Measurements from ENCODE around the gene GRM1. TPM values are rescaled to one million over a fixed set of nuclear protein-coding genes. Genes with fewer than 3 reads are reported as not detected.
"Not testable (repeated sequence)": the region's sequence is repeated elsewhere in the genome, so short reads cannot be mapped to it uniquely, and the experiment has no call there.

The GRM1 gene
- polyA plus RNA-seq, 3 donors from 2014 or later = 0.02 TPM; not detected in 2

- Mint-ChIP-seq H3K36me3 (no peaks in the 10 kb centered on the region), H3K27me3 (ENCODE audit: low read depth in 3 of 3) (peaks cover 0 to 1% (median 0%) of the 10 kb centered on the region in 3 donors), H3K4me1 (no peaks in the 10 kb centered on the region), H3K4me3 (no peak overlapping the region), H3K9me3 (peaks cover 0 to 8% (median 2%) of the 10 kb centered on the region in 6 donors), H3K27ac (no peak overlapping the region)
- no peak for DNase-seq
These were observed 196.1 kb downstream of the GRM1 start for GRCh38 chr6:146224988-146225387.

GRCh38 chr6:146240322-146240721 lies 211.5 kb downstream of the GRM1 start:
- no peaks in the 10 kb centered on the region for H3K4me1 Mint-ChIP-seq
- H3K27me3 Mint-ChIP-seq (ENCODE audit: low read depth in 3 of 3) = peaks cover 0 to 2% (median 1%) of the 10 kb centered on the region in 3 donors
- no peak overlapping the region for H3K27ac Mint-ChIP-seq
- no peak for DNase-seq
- H3K9me3 Mint-ChIP-seq = peaks cover 4 to 24% (median 6%) of the 10 kb centered on the region in 6 donors
- no peaks in the 10 kb centered on the region for H3K36me3 Mint-ChIP-seq
- H3K4me3 Mint-ChIP-seq = no peak overlapping the region

- Mint-ChIP-seq H3K9me3 (peaks cover 4 to 20% (median 6%) of the 10 kb centered on the region in 6 donors), H3K27ac (no peak overlapping the region), H3K4me1 (no peaks in the 10 kb centered on the region), H3K27me3 (ENCODE audit: low read depth in 3 of 3) (peaks cover 0 to 2% (median 1%) of the 10 kb centered on the region in 3 donors), H3K4me3 (no peak overlapping the region), H3K36me3 (no peaks in the 10 kb centered on the region)
- no peak for DNase-seq
These were observed 211.9 kb downstream of the GRM1 start for GRCh38 chr6:146240807-146241206.

- H3K36me3 Mint-ChIP-seq; H3K27ac Mint-ChIP-seq; DNase-seq; H3K27me3 Mint-ChIP-seq (ENCODE audit: low read depth in 3 of 3); H3K4me3 Mint-ChIP-seq; H3K4me1 Mint-ChIP-seq: not testable (repeated sequence)
- H3K9me3 Mint-ChIP-seq = peaks cover 2 to 18% (median 9%) of the 10 kb centered on the region in 6 donors
These were observed 214.8 kb downstream of the GRM1 start for GRCh38 chr6:146243646-146244045.

GRCh38 chr6:146244630-146245143 lies 215.8 kb downstream of the GRM1 start:
- no peaks in the 10 kb centered on the region for H3K4me1 Mint-ChIP-seq
- H3K27ac Mint-ChIP-seq = no peak overlapping the region
- DNase-seq = no peak
- peaks cover 2 to 18% (median 9%) of the 10 kb centered on the region in 6 donors for H3K9me3 Mint-ChIP-seq
- no peak overlapping the region for H3K4me3 Mint-ChIP-seq
- no peaks in the 10 kb centered on the region for H3K36me3 Mint-ChIP-seq
- peaks cover 0 to 2% (median 1%) of the 10 kb centered on the region in 3 donors for H3K27me3 Mint-ChIP-seq (ENCODE audit: low read depth in 3 of 3)

- DNase-seq = no peak
- Mint-ChIP-seq H3K4me3 (no peak overlapping the region), H3K36me3 (no peaks in the 10 kb centered on the region), H3K27ac (no peak overlapping the region), H3K9me3 (peaks cover 2 to 18% (median 9%) of the 10 kb centered on the region in 6 donors), H3K27me3 (ENCODE audit: low read depth in 3 of 3) (peaks cover 0 to 1% (median 0%) of the 10 kb centered on the region in 3 donors), H3K4me1 (no peaks in the 10 kb centered on the region)
These were observed 217.2 kb downstream of the GRM1 start for GRCh38 chr6:146246028-146246427.

- Mint-ChIP-seq H3K4me3 (no peak overlapping the region), H3K36me3 (no peaks in the 10 kb centered on the region), H3K4me1 (no peaks in the 10 kb centered on the region), H3K27me3 (ENCODE audit: low read depth in 3 of 3) (no peaks in the 10 kb centered on the region), H3K9me3 (peaks cover 0 to 9% (median 3%) of the 10 kb centered on the region in 6 donors), H3K27ac (no peak overlapping the region)
- DNase-seq = no peak
These were observed 224.8 kb downstream of the GRM1 start for GRCh38 chr6:146253691-146254090.

GRCh38 chr6:146258206-146258605 lies 229.3 kb downstream of the GRM1 start:
- H3K27me3 Mint-ChIP-seq (ENCODE audit: low read depth in 3 of 3) = no peaks in the 10 kb centered on the region
- no peaks in the 10 kb centered on the region for H3K36me3 Mint-ChIP-seq
- H3K4me1 Mint-ChIP-seq = no peaks in the 10 kb centered on the region
- no peak overlapping the region for H3K27ac Mint-ChIP-seq
- no peak for DNase-seq
- H3K9me3 Mint-ChIP-seq = peaks cover 0 to 10% (median 5%) of the 10 kb centered on the region in 6 donors
- no peak overlapping the region for H3K4me3 Mint-ChIP-seq

GRCh38 chr6:146260886-146261285 lies 232.0 kb downstream of the GRM1 start:
- no peaks in the 10 kb centered on the region for H3K36me3 Mint-ChIP-seq
- peaks cover 4 to 10% (median 8%) of the 10 kb centered on the region in 6 donors for H3K9me3 Mint-ChIP-seq
- H3K27me3 Mint-ChIP-seq (ENCODE audit: low read depth in 3 of 3) = no peaks in the 10 kb centered on the region
- H3K4me3 Mint-ChIP-seq = no peak overlapping the region
- no peaks in the 10 kb centered on the region for H3K4me1 Mint-ChIP-seq
- DNase-seq = no peak
- H3K27ac Mint-ChIP-seq = no peak overlapping the region

GRCh38 chr6:146265056-146265455 lies 236.2 kb downstream of the GRM1 start:
- Mint-ChIP-seq H3K36me3 (no peaks in the 10 kb centered on the region), H3K27ac (no peak overlapping the region), H3K4me3 (no peak overlapping the region), H3K4me1 (no peaks in the 10 kb centered on the region), H3K27me3 (ENCODE audit: low read depth in 3 of 3) (no peaks in the 10 kb centered on the region), H3K9me3 (peaks cover 6 to 20% (median 16%) of the 10 kb centered on the region in 6 donors)
- no peak for DNase-seq

- no peak overlapping the region for H3K27ac Mint-ChIP-seq
- H3K36me3 Mint-ChIP-seq = no peaks in the 10 kb centered on the region
- no peaks in the 10 kb centered on the region for H3K27me3 Mint-ChIP-seq (ENCODE audit: low read depth in 3 of 3)
- no peaks in the 10 kb centered on the region for H3K4me1 Mint-ChIP-seq
- no peak overlapping the region for H3K4me3 Mint-ChIP-seq
- DNase-seq = no peak
- H3K9me3 Mint-ChIP-seq = peaks cover 8 to 19% (median 13%) of the 10 kb centered on the region in 6 donors
These were observed 238.6 kb downstream of the GRM1 start for GRCh38 chr6:146267447-146267846.

GRCh38 chr6:146267946-146268345 lies 239.1 kb downstream of the GRM1 start:
- Mint-ChIP-seq H3K36me3 (no peaks in the 10 kb centered on the region), H3K27me3 (ENCODE audit: low read depth in 3 of 3) (no peaks in the 10 kb centered on the region), H3K27ac (no peak overlapping the region), H3K9me3 (peaks cover 8 to 19% (median 13%) of the 10 kb centered on the region in 6 donors), H3K4me3 (no peak overlapping the region), H3K4me1 (no peaks in the 10 kb centered on the region)
- DNase-seq = no peak

GRCh38 chr6:146269482-146269881 lies 240.6 kb downstream of the GRM1 start:
- Mint-ChIP-seq H3K27me3 (ENCODE audit: low read depth in 3 of 3) (no peaks in the 10 kb centered on the region), H3K9me3 (peaks cover 8 to 19% (median 13%) of the 10 kb centered on the region in 6 donors), H3K36me3 (no peaks in the 10 kb centered on the region), H3K4me1 (no peaks in the 10 kb centered on the region), H3K4me3 (no peak overlapping the region), H3K27ac (no peak overlapping the region)
- DNase-seq = no peak

- not testable (repeated sequence) for H3K4me1 Mint-ChIP-seq; H3K36me3 Mint-ChIP-seq; H3K27ac Mint-ChIP-seq; DNase-seq; H3K27me3 Mint-ChIP-seq (ENCODE audit: low read depth in 3 of 3); H3K4me3 Mint-ChIP-seq
- peaks cover 9 to 24% (median 12%) of the 10 kb centered on the region in 6 donors for H3K9me3 Mint-ChIP-seq
These were observed 242.3 kb downstream of the GRM1 start for GRCh38 chr6:146271163-146271562.

- H3K4me1 Mint-ChIP-seq = no peaks in the 10 kb centered on the region
- H3K36me3 Mint-ChIP-seq = no peaks in the 10 kb centered on the region
- H3K27ac Mint-ChIP-seq = no peak overlapping the region
- no peak for DNase-seq
- H3K27me3 Mint-ChIP-seq (ENCODE audit: low read depth in 3 of 3) = peaks cover 0 to 2% (median 0%) of the 10 kb centered on the region in 3 donors
- peaks cover 0 to 11% (median 6%) of the 10 kb centered on the region in 6 donors for H3K9me3 Mint-ChIP-seq
- no peak overlapping the region for H3K4me3 Mint-ChIP-seq
These were observed 244.6 kb downstream of the GRM1 start for GRCh38 chr6:146273490-146273889.
